ENCODE measurements around the gene ALCAM. TPM values are rescaled to one million over a fixed set of nuclear protein-coding genes. Genes with fewer than 3 reads are reported as not detected.

ALCAM gene
- total RNA-seq, 1 experiment from 2014 or later = 32.3 TPM

- intact Hi-C loops (cut with micrococcal nuclease; ENCODE audit: unreplicated experiment) = no loop called here
- ATAC-seq (no peak), DNase-seq (ENCODE audit: low read depth, low spot score) (no peak)
- H3K4me1 ChIP-seq (ENCODE audit: control insufficient read depth, insufficient read depth, low read length) = no peaks in the 10 kb centered on the region
- TF ChIP-seq REST (IDR thresholded peaks at IDR 0.05; ENCODE audit: insufficient read depth in 1 of 2, low read depth in 2 of 2, low read length in 1 of 2) (no peak), TCF7L2 (IDR thresholded peaks at IDR 0.05; ENCODE audit: low read depth, low read length) (no peak), SIN3A (IDR thresholded peaks at IDR 0.05; ENCODE audit: borderline replicate concordance, insufficient read depth, low read depth, low read length) (no peak), CTCF (IDR thresholded peaks at IDR 0.05) (no peak)
- no peak overlapping the region for H3K27ac ChIP-seq (ENCODE audit: low read length)
- in situ Hi-C loops (cut with HindIII; ENCODE audit: low pct_unique_long_range_greater_than_20kb, low sequenced_read_pairs) = no loop called here
- POLR2A ChIA-PET = no interaction called here
- no peaks in the 10 kb centered on the region for H3K9me3 ChIP-seq (ENCODE audit: control insufficient read depth, insufficient read depth, low read depth, low read length)
- CTCF ChIA-PET = no interaction called here
- no peaks in the 10 kb centered on the region for H3K36me3 ChIP-seq (ENCODE audit: control insufficient read depth, insufficient read depth, low read length)
- no peaks in the 10 kb centered on the region for H3K27me3 ChIP-seq (ENCODE audit: control insufficient read depth, insufficient read depth, low read length)
- BruUV-seq (replicated peaks) = no TSS peak
- no peak overlapping the region for H3K4me3 ChIP-seq (ENCODE audit: low read depth in 2 of 2, low read length in 2 of 2)
Measured at GRCh38 chr3:105413343-105413887, 46.7 kb downstream of the ALCAM start.

GRCh38 chr3:105414841-105415240, 48.1 kb downstream of the ALCAM start:
- DNase-seq (ENCODE audit: low read depth, low spot score) (no peak), ATAC-seq (no peak)
- in situ Hi-C loops (cut with HindIII; ENCODE audit: low pct_unique_long_range_greater_than_20kb, low sequenced_read_pairs) (no loop called here), intact Hi-C loops (cut with micrococcal nuclease; ENCODE audit: unreplicated experiment) (no loop called here)
- no TSS peak for BruUV-seq (replicated peaks)
- POLR2A ChIA-PET = no interaction called here
- TF ChIP-seq TCF7L2 (IDR thresholded peaks at IDR 0.05; ENCODE audit: low read depth, low read length) (0 out of 2 replicates have a peak, but pooled peaks have one; percentile 27), SIN3A (IDR thresholded peaks at IDR 0.05; ENCODE audit: borderline replicate concordance, insufficient read depth, low read depth, low read length) (no peak)
- no peaks in the 10 kb centered on the region for H3K4me1 ChIP-seq (ENCODE audit: control insufficient read depth, insufficient read depth, low read length)
- CTCF ChIA-PET = no interaction called here
- no peak overlapping the region for H3K27ac ChIP-seq (ENCODE audit: low read length)
- no peaks in the 10 kb centered on the region for H3K9me3 ChIP-seq (ENCODE audit: control insufficient read depth, insufficient read depth, low read depth, low read length)
- H3K36me3 ChIP-seq (ENCODE audit: control insufficient read depth, insufficient read depth, low read length) = no peaks in the 10 kb centered on the region
- H3K27me3 ChIP-seq (ENCODE audit: control insufficient read depth, insufficient read depth, low read length) = no peaks in the 10 kb centered on the region
- H3K4me3 ChIP-seq (ENCODE audit: low read depth in 2 of 2, low read length in 2 of 2) = no peak overlapping the region

GRCh38 chr3:105415951-105416350, 49.2 kb downstream of the ALCAM start:
- POLR2A ChIA-PET = no interaction called here
- BruUV-seq (replicated peaks) = no TSS peak
- no peaks in the 10 kb centered on the region for H3K9me3 ChIP-seq (ENCODE audit: control insufficient read depth, insufficient read depth, low read depth, low read length)
- in situ Hi-C loops (cut with HindIII; ENCODE audit: low pct_unique_long_range_greater_than_20kb, low sequenced_read_pairs) = no loop called here
- no peak overlapping the region for H3K4me3 ChIP-seq (ENCODE audit: low read depth in 2 of 2, low read length in 2 of 2)
- no peaks in the 10 kb centered on the region for H3K36me3 ChIP-seq (ENCODE audit: control insufficient read depth, insufficient read depth, low read length)
- H3K27me3 ChIP-seq (ENCODE audit: control insufficient read depth, insufficient read depth, low read length) = no peaks in the 10 kb centered on the region
- ATAC-seq = no peak
- TF ChIP-seq REST (IDR thresholded peaks at IDR 0.05; ENCODE audit: insufficient read depth in 1 of 2, low read depth in 2 of 2, low read length in 1 of 2) = no peak
- no peak for TF ChIP-seq CTCF (IDR thresholded peaks at IDR 0.05)
- TF ChIP-seq POLR2AphosphoS5 (IDR thresholded peaks at IDR 0.05; ENCODE audit: low read depth, low read length) = no peak
- TF ChIP-seq TCF7L2 (IDR thresholded peaks at IDR 0.05; ENCODE audit: low read depth, low read length) = no peak
- no peak for TF ChIP-seq SIN3A (IDR thresholded peaks at IDR 0.05; ENCODE audit: borderline replicate concordance, insufficient read depth, low read depth, low read length)
- no peak overlapping the region for H3K27ac ChIP-seq (ENCODE audit: low read length)
- CTCF ChIA-PET = no interaction called here
- no peak for DNase-seq (ENCODE audit: low read depth, low spot score)
- H3K4me1 ChIP-seq (ENCODE audit: control insufficient read depth, insufficient read depth, low read length) = no peaks in the 10 kb centered on the region
- intact Hi-C loops (cut with micrococcal nuclease; ENCODE audit: unreplicated experiment) = no loop called here

Measured in Panc1 (cell line).